Testis (tissue), 2 donors: ENCODE measurements around the gene CFAP20.

ENCODE experiments used
- POLR2A ChIP-seq: fragments of 450-650 bp; IDR thresholded peaks from one replicate; pipeline ENCODE4 v1.6.1; 2017; ENCODE audit warnings: antibody characterized with exemption, mild to moderate bottlenecking, moderate library complexity
- TF ChIP-seq, protein P1 (sequence below), 3 experiments: fragments of 450-650 bp in 2 of 3; fragments of 200-600 bp in 1 of 3; sonication (generic) in 1 of 3; IDR thresholded peaks; one replicate each; pipeline ENCODE4 v1.5.1; 2016 to 2019; ENCODE audit warnings: antibody characterized with exemption in 3 of 3, mild to moderate bottlenecking in 2 of 3, moderate library complexity in 1 of 3

DNA sequence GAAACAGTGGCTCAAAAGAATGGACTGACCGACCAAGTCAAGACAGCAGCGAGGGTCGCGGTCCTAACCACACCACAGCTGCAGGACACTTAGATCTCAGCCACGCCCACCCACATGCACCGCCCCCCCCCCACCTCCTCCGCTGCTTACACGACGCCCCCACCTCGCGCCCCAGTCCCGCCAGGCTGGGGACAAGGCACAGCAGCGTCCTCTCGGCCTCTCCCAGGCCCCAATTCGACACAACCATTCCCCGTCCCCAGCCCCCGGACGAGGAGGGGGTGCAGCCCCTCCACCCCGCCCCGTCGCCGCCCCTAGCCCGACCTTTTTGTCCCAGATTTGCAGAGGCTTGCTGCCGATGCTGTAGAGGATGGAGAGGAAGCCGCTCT is 477 bp downstream of the CFAP20 start:
- TF ChIP-seq, protein P1, sequence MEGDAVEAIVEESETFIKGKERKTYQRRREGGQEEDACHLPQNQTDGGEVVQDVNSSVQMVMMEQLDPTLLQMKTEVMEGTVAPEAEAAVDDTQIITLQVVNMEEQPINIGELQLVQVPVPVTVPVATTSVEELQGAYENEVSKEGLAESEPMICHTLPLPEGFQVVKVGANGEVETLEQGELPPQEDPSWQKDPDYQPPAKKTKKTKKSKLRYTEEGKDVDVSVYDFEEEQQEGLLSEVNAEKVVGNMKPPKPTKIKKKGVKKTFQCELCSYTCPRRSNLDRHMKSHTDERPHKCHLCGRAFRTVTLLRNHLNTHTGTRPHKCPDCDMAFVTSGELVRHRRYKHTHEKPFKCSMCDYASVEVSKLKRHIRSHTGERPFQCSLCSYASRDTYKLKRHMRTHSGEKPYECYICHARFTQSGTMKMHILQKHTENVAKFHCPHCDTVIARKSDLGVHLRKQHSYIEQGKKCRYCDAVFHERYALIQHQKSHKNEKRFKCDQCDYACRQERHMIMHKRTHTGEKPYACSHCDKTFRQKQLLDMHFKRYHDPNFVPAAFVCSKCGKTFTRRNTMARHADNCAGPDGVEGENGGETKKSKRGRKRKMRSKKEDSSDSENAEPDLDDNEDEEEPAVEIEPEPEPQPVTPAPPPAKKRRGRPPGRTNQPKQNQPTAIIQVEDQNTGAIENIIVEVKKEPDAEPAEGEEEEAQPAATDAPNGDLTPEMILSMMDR (IDR thresholded peaks at IDR 0.05) = no peak
- TF ChIP-seq POLR2A = no peak
